Endothelial cell of umbilical vein (primary cell): Measurements from ENCODE around the gene SLC22A24.

Experiments
- EZH2 ChIP-seq: IDR thresholded peaks from 2 replicates; pipeline ENCODE4 v1.6.1; 2012; ENCODE audit warnings: borderline replicate concordance, low read depth, mild to moderate bottlenecking, moderate library complexity, low read length, inconsistent platforms; ENCODE audit not compliant: severe bottlenecking
- JUN ChIP-seq: IDR thresholded peaks from 2 replicates; pipeline ENCODE4 v1.6.1; 2011; ENCODE audit warnings: borderline replicate concordance, low read depth; ENCODE audit not compliant: insufficient read length, insufficient read depth
- POLR2A ChIP-seq: IDR thresholded peaks from 2 replicates; pipeline ENCODE4 v1.6.1; 2012; ENCODE audit warnings: low read depth, mild to moderate bottlenecking, control low read depth, low read length
- POLR2AphosphoS5 ChIP-seq: IDR thresholded peaks from 2 replicates; pipeline ENCODE4 v1.6.1; 2012; ENCODE audit warnings: low read depth, mild to moderate bottlenecking, control low read depth, low read length, moderate library complexity; ENCODE audit not compliant: insufficient read depth
- TF ChIP-seq, protein P1 (sequence below), 2 donors: IDR thresholded peaks; 1 replicate in 1 of 2; 2 replicates in 1 of 2; pipeline ENCODE4 v1.5.1; 2011; ENCODE audit warnings: low read length in 2 of 2, mild to moderate bottlenecking in 2 of 2, moderate library complexity in 2 of 2, control low read depth in 1 of 2, inconsistent platforms in 1 of 2, low read depth in 1 of 2; ENCODE audit not compliant: insufficient read depth in 1 of 2; ENCODE audit errors: extremely low read depth in 1 of 2
- TF ChIP-seq, protein P2 (sequence below): IDR thresholded peaks from 2 replicates; pipeline ENCODE4 v1.6.1; 2011; ENCODE audit not compliant: insufficient read depth, insufficient read length

DNA sequence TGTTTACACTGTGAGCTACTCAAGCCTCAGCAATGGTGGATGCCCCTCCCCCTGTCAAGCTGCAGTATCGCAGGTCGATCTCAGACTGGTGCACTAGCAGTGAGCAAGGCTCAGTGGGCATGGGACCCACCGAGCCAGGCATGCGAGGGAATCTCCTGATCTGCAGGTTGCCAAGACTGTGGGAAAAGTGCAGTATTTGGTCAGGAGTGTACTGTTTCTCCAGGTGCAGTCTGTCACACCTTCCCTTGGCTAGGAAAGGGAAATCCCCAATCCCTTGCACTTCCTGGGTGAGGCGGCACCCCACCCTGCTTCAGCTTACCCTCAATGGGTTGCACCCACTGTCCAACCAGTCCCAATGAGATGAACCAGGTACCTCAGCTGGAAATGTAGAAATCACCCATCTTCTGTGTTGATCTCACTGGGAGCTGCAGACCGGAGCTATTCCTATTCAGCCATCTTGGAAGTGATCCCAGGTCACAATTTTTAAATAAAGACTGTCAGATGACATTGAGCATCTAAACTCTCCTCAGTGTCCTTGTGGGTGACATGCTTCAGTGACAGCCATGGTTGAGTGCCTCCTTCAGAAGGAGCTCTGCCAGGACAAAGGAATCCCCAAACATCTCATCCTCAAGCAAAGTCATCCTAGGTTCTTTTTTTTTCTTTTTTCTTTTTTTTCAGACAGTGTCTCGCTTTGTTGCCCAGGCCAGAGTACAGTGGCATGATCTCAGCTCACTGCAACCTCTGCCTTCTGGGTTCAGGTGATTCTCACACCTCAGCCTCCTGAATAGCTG, 10.8 kb downstream of the SLC22A24 start:
- TF ChIP-seq, protein P1, sequence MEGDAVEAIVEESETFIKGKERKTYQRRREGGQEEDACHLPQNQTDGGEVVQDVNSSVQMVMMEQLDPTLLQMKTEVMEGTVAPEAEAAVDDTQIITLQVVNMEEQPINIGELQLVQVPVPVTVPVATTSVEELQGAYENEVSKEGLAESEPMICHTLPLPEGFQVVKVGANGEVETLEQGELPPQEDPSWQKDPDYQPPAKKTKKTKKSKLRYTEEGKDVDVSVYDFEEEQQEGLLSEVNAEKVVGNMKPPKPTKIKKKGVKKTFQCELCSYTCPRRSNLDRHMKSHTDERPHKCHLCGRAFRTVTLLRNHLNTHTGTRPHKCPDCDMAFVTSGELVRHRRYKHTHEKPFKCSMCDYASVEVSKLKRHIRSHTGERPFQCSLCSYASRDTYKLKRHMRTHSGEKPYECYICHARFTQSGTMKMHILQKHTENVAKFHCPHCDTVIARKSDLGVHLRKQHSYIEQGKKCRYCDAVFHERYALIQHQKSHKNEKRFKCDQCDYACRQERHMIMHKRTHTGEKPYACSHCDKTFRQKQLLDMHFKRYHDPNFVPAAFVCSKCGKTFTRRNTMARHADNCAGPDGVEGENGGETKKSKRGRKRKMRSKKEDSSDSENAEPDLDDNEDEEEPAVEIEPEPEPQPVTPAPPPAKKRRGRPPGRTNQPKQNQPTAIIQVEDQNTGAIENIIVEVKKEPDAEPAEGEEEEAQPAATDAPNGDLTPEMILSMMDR (IDR thresholded peaks at IDR 0.05; ENCODE audit: extremely low read depth in 1 of 2, insufficient read depth in 1 of 2, low read depth in 1 of 2, low read length in 2 of 2), result no peak
- no peak for TF ChIP-seq EZH2
- no peak for TF ChIP-seq POLR2AphosphoS5
- TF ChIP-seq, protein P2, sequence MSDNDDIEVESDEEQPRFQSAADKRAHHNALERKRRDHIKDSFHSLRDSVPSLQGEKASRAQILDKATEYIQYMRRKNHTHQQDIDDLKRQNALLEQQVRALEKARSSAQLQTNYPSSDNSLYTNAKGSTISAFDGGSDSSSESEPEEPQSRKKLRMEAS, result no peak
- TF ChIP-seq POLR2A, result no peak
- TF ChIP-seq JUN, result no peak
